Esophagus squamous epithelium (tissue), 4 donors: Measurements from ENCODE around the gene PARD3B.

Source experiments
- POLR2A ChIP-seq, 4 donors: fragments of 450-650 bp; IDR thresholded peaks; one replicate each; pipeline ENCODE4 v1.6.1; 2017; ENCODE audit warnings: antibody characterized with exemption in 4 of 4, mild to moderate bottlenecking in 4 of 4, moderate library complexity in 3 of 4
- TF ChIP-seq, protein P1 (sequence below), 6 experiments: fragments of 450-650 bp in 4 of 6; fragments of 200-600 bp in 2 of 6; sonication (generic) in 2 of 6; IDR thresholded peaks; one replicate each; pipeline ENCODE4 v1.5.1; 2016 to 2019; ENCODE audit warnings: antibody characterized with exemption in 6 of 6, mild to moderate bottlenecking in 4 of 6, moderate library complexity in 4 of 6

DNA sequence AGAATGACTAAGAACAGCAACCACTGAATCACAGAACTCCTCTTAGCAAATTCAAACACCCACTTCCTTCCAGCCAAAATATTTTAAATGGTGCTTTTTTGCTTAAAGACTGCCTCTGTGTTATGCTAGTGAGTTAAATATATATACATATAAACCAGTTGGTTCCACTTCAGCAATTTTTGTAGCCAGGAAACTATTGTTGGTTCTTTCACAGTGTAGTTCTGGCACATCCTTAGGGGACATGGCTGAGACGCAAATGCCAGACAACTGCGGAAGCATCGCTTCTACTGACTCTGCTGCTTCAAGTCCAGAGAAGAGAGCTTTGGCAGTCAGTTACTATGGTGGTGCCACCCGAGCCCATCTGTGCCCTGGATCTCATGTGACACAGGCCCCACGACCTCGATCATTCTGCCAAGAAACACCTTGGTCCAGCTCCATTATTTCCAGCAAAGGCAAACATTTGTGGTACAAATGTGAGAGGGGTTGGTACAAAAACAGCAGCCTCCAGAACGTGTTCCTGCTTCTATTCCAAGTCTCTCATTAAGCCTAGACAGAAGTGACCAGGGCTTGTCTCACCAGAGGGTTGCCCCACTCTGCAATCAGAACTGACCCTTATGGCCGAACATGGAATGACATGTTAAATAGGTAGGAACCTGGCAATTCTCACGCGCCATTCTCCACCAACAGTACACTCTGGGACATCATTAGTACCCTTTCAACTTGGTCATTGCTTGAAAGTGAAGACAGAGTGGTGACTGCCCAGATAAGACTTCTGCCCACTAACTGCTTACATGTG, 1019.3 kb downstream of the PARD3B start:
- TF ChIP-seq, protein P1, sequence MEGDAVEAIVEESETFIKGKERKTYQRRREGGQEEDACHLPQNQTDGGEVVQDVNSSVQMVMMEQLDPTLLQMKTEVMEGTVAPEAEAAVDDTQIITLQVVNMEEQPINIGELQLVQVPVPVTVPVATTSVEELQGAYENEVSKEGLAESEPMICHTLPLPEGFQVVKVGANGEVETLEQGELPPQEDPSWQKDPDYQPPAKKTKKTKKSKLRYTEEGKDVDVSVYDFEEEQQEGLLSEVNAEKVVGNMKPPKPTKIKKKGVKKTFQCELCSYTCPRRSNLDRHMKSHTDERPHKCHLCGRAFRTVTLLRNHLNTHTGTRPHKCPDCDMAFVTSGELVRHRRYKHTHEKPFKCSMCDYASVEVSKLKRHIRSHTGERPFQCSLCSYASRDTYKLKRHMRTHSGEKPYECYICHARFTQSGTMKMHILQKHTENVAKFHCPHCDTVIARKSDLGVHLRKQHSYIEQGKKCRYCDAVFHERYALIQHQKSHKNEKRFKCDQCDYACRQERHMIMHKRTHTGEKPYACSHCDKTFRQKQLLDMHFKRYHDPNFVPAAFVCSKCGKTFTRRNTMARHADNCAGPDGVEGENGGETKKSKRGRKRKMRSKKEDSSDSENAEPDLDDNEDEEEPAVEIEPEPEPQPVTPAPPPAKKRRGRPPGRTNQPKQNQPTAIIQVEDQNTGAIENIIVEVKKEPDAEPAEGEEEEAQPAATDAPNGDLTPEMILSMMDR (IDR thresholded peaks at IDR 0.05), result no peak
- no peak for TF ChIP-seq POLR2A (IDR thresholded peaks at IDR 0.05)
